PFSK-1 (cell line): ENCODE results near the gene BRI3BP.

Experiments used
- POLR2AphosphoS5 ChIP-seq: IDR thresholded peaks from 2 replicates; pipeline ENCODE4 v1.6.1; 2012; ENCODE audit warnings: low read depth, mild to moderate bottlenecking, control low read depth, low read length, moderate library complexity
- REST ChIP-seq, 2 experiments: IDR thresholded peaks; 2 replicates each; pipeline versions ENCODE4 v1.6.1 to v1.8.0; 2011 to 2012; ENCODE audit warnings: low read depth in 2 of 2, low read length in 2 of 2, control low read depth in 1 of 2, inconsistent platforms in 1 of 2, mild to moderate bottlenecking in 1 of 2, moderate library complexity in 1 of 2; ENCODE audit not compliant: insufficient read depth in 1 of 2
- SIN3A ChIP-seq: IDR thresholded peaks from 2 replicates; pipeline ENCODE4 v1.6.1; 2012; ENCODE audit warnings: mild to moderate bottlenecking, low read length, moderate library complexity, borderline replicate concordance; ENCODE audit not compliant: insufficient read depth

- TF ChIP-seq POLR2AphosphoS5 (no peak), SIN3A (no peak), REST (IDR thresholded peaks at IDR 0.05; ENCODE audit: insufficient read depth in 1 of 2, low read depth in 2 of 2, low read length in 2 of 2) (no peak)
Measured at GRCh38 chr12:125013816-125014442, 20.5 kb downstream of the BRI3BP start.
